Measurements from ENCODE around the gene GRXCR1. TPM values are rescaled to one million over a fixed set of nuclear protein-coding genes. Genes with fewer than 3 reads are reported as not detected.

The GRXCR1 gene
- polyA plus RNA-seq: not detected

DNA sequence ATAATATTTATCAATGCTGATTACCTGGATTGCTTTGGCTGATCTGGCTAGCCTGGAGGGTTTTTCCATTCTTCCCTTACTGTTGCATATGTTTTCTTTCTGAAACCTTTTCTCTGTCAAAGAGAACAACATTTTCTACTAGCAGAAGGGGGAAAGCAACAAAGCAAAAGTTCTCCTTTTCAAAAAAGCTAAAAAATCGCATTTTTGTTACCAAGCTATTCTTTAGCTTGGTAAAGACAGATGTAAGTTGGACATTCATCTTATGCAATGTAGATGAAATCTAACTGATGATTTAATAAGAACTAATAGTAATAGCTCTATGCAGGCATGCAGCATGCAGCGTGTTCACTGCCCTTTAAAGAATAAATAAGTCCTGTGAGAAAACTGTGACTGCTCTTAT, at the start of gene GRXCR1:
Gene GRXCR1, plus strand, starts transcription at position 301 of the 400 bp plus-strand sequence. CDS start 554 bp downstream, outside the sequence.
- 60 to 82% (median 76%) methylated on average over 2 of the region's 2 CpGs for WGBS, 3 donors
- H3K27ac ChIP-seq (ENCODE audit: low read depth, low read length): no peak within 1 kb of the TSS

GRCh38 chr4:42843694-42844093, 48.8 kb upstream of the GRXCR1 start:
- 60 to 88% (median 76%) methylated on average over 2 of the region's 2 CpGs for WGBS, 3 donors
- H3K27ac ChIP-seq (ENCODE audit: low read depth, low read length): no peak overlapping the region

DNA sequence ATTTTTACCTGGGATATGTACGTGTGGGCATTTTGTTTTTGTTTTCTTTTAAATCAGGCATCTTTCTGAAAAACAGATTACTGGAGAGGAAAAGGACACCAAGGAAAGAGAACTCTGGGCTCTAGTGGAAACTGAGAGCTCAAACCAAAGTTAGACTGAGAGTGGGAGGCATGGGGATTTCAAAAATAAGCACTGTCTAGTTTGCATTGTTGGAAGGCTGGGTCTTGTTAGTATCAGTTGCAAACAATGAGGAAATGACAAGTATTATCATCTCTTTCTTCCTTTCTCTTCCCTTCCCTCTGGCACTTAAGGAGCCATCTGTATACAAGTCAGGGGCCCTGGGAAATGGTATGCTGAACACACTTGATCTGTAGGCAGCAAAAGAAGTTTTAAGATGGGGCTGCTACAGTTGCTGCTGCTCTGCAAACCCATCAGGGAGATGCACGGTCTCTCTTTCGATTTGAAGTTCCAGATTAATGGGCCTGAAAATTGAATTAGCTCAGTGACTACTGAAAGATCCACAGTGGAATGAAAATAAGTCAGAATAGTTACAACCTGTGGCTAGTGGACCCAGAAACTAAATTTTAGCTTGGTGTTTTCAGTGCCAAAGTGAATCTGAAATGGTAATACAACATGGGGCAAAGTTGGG, 48.0 kb upstream of the GRXCR1 start:
- 76 to 80% (median 76%) methylated on average over 3 of the region's 3 CpGs for WGBS, 3 donors
- H3K27ac ChIP-seq (ENCODE audit: low read depth, low read length): no peak overlapping the region

- 12 to 22% (median 13%) methylated on average over 1 of the region's 1 CpG for WGBS, 3 donors
- H3K27ac ChIP-seq (ENCODE audit: low read depth, low read length): no peak overlapping the region
Observed at GRCh38 chr4:42845586-42845985, 46.9 kb upstream of the GRXCR1 start.

- no peak overlapping the region for H3K27ac ChIP-seq (ENCODE audit: low read depth, low read length)
Observed at GRCh38 chr4:42855779-42856178, 36.7 kb upstream of the GRXCR1 start.

GRCh38 chr4:42865572-42866189, 26.8 kb upstream of the GRXCR1 start:
- H3K27ac ChIP-seq (ENCODE audit: low read depth, low read length): no peak overlapping the region
- 14 to 22% (median 16%) methylated on average over 3 of the region's 3 CpGs for WGBS, 3 donors

DNA sequence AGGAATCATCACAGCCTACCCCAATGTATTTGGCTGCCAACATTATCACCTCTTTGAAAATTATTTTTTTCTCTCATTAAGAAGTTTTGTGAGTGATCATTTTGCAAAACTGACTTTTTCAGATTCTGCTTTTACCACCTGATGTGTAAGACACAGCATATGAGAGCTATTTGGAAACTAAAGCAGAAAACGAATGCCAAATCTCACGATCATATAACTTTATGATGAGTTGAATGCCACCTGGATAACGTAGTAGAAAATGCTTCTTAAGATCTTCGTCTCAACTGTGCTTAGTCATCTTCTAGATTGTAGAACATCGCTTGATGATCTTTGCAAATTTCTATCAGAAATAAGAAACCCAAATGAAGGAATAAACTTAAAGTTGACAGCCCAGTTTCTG, 21.3 kb upstream of the GRXCR1 start:
- H3K27ac ChIP-seq (ENCODE audit: low read depth, low read length): no peak overlapping the region
- WGBS, 3 donors: 54 to 73% (median 68%) methylated on average over 5 of the region's 5 CpGs

DNA sequence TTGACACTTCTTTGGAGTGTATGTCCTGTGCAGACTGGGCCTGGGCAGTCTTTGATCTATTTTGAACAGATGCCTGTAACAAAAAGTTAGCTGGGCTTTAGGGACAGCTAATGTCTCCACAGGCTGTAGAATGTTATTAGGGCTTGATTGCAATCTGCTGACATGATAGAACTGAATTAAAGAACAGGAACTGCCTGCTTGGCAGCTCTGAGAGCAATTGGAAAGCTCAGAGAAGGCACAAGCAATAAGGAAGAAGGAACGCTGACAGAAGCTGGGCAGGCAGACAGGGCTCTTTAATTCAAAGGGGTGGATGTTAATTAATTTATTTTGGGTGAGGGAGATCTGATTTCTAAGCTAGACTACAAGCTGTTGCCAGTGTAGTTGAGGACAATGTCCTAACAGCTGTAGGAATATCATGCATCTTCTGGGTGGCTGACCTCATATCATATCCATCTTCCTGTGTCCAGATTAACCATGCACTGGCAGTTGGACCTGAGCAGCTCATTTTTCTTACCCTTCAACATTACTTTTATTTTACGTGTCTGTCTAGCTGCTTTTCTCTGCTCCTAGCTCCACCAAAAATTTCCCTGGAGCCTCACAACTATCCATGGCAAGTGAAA, 20.7 kb upstream of the GRXCR1 start:
- H3K27ac ChIP-seq (ENCODE audit: low read depth, low read length): no peak overlapping the region
- 14 to 40% (median 38%) methylated on average over 2 of the region's 2 CpGs for WGBS, 3 donors

DNA sequence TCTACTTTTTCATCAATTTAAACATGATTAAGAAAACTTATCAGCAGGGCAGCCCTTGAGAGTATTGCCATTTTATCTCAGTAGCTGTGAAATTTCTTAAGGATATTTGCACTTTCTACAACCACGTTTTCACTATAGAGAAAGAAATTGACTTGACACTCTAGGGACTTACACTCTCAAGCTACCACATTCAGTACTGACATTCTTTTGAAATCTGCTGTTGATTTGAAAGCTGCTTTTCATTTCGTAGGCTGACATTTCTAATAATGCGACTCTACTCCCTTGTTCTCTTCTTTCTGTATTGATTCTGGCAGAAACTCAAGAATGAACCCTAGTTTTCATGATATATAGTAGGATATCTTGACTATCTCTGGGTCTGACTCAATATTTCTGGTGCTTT, 13.7 kb upstream of the GRXCR1 start:
- H3K27ac ChIP-seq (ENCODE audit: low read depth, low read length): no peak overlapping the region
- WGBS, 3 donors: 29 to 72% (median 69%) methylated on average over 3 of the region's 3 CpGs

DNA sequence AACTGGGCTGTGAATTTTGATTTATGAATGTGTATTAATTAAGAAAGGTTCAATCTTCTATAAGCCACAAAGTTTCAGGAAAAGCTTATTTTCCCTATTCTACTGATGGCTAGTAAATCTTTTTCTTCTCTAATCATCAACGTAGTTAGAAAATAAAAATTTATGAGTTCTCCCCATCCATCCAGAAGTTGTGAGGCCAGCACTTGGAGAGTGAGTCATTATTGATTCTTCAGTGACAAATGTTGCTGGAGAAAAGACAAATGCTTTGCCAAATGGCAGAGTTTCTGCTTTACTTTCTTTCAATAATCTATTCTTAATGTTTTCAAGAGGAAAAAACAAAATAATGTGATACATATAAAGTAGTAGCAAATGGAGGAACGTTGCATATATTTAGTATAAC, 11.3 kb upstream of the GRXCR1 start:
- no peak overlapping the region for H3K27ac ChIP-seq (ENCODE audit: low read depth, low read length)
- WGBS, 3 donors: 30 to 54% (median 32%) methylated on average over 2 of the region's 2 CpGs

DNA sequence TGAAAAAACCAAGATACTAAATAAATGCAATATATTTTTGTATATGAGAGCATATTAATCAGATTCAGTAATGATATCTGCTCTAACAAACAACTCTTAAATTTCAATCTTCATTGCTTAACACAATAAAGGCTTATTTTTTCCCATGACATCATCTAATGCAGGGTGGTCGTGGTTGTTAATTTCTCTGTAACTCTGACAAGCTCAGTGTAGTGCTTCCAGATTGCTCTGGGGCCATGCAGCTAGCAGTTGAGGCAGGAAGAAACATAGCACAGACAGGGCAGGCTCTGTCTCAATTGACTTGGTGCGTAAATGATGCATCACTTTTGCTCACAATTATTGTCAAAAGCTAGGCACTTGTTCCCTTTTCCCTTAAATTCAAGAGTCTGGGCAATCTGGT, 869 bp upstream of the GRXCR1 start:
- 38 to 71% (median 70%) methylated on average over 2 of the region's 2 CpGs for WGBS, 3 donors
- no peak overlapping the region for H3K27ac ChIP-seq (ENCODE audit: low read depth, low read length)

- H3K27ac ChIP-seq (ENCODE audit: low read depth, low read length): no peak overlapping the region
Observed at GRCh38 chr4:42895452-42895851, 2.9 kb downstream of the GRXCR1 start.

DNA sequence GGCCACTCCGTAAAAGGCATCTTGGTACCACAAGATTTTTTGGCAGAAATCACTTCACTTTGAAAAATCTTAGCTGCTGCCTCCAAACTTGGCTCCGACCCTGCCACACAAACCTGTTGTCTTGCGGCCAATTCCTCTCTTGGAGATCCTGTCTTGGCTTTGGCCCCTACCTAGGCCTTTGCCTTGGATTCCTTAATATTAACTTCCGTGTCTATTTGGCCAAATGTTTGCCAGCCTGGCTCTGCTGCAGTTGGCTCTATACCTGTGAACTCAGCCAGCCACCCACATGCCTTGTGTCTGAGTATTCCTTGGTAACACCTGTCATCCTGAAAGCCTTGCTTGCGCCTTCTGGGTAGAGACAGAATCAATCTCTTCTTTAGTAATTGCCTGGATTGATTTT, 12.5 kb downstream of the GRXCR1 start:
- no peak overlapping the region for H3K27ac ChIP-seq (ENCODE audit: low read depth, low read length)
- WGBS, 3 donors: 71 to 88% (median 85%) methylated on average over 5 of the region's 5 CpGs

DNA sequence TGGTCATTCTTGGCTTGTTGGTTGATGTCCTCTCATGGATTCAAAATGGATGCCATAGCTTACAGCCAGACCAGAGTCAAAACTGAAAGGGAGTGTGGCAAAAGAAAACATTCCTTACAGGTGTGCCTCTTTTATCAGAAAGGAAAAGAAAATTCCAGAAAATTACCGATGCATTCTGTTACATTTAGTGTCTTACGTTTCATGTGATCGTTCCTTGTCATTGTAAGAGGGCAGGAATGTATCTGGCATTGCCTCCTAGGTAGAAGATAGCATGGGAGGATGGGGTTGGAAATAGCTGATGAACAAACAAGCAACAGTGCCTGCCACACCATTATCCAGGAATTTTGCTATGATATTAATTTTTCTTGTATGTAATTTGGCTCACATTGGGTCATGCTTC, 13.1 kb downstream of the GRXCR1 start:
- WGBS, 3 donors: 88 to 95% (median 91%) methylated on average over 3 of the region's 3 CpGs
- H3K27ac ChIP-seq (ENCODE audit: low read depth, low read length): no peak overlapping the region

DNA sequence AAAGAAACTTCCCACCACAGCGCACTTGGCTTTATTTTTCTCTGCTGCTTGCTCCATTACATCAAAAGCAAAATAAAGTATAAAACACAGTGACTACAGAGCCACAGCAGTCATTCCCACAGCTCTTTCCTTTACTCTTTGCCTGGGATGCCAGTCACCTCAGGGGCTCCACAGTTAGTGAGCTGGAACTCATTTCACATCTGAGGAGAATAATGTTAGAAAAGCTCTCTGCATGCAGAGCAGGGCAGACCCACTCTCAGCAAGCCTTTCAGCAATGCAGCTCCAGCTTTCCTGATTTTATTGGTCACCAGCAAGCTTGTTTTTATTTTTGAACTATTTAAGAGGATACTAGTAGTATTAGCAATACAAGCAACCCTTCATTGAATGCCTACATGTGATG, 13.8 kb downstream of the GRXCR1 start:
- H3K27ac ChIP-seq (ENCODE audit: low read depth, low read length): no peak overlapping the region
- 86 to 98% (median 94%) methylated on average over 1 of the region's 1 CpG for WGBS, 3 donors

DNA sequence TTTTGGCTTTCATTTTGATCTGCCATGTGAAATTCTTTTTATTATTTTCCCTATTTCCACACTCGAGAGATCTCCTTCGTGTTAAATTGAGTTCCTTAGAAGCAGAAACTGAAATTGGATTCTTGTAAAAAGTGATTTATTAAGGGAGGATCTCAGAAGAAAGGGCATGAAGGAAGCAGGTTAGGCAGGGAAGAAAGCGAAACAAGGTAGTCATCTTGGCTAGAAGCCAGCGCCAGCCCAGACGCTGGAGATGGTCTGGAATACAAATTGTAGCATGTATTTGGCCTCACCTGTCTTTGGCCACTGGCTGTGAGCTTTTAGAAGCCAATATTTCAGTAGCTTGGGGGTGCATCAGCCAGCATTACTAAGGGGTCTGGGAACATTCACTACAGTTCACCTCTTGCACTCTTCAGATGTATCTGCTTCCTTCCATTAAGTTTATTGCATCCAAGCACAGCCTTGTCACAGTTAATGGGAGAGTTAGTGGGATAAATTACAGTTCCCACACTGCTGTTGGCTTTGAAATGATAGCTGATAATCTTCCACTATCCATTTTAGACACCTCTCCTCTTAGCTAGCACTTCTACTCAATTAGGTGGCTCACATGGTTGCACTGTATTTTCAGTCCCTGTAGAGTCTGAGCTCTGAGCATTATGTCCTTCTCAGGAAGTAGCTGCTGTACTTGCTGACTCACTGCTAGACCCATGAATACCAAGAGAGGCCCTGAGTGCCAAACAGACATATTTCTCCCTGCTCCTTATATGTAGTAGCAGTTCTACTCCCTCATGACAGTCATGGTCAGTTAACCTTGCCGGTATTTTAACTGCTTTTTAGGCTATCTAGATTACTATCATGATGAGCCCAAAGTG, 14.6 kb downstream of the GRXCR1 start:
- no peak overlapping the region for H3K27ac ChIP-seq (ENCODE audit: low read depth, low read length)
- WGBS, 3 donors: 35 to 66% (median 51%) methylated on average over 6 of the region's 6 CpGs

- no peak overlapping the region for H3K27ac ChIP-seq (ENCODE audit: low read depth, low read length)
- WGBS, 3 donors: 72 to 84% (median 76%) methylated on average over 5 of the region's 5 CpGs
Observed at GRCh38 chr4:42910459-42910858, 17.9 kb downstream of the GRXCR1 start.

GRCh38 chr4:42914937-42915336, 22.4 kb downstream of the GRXCR1 start:
- 75 to 86% (median 85%) methylated on average over 4 of the region's 4 CpGs for WGBS, 3 donors
- H3K27ac ChIP-seq (ENCODE audit: low read depth, low read length): no peak overlapping the region

DNA sequence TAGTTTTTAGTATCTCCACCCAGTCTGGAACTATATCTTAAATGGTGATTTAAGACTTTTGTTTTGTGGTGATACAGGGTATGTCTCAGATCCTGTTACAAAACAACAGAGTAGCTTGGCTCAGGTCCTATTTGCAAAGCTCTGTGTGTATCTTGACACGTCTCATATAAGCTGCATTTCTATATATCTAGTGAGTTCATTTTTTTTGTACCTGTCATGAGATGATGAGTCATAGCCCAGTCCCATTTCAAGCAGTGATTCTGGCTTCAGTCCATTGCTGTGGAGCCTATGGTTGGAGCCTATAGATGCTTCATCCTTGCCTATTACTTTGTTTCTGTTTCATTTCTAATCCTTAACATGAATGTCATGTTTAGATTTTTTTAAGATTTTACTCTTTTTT, 23.0 kb downstream of the GRXCR1 start:
- no peak overlapping the region for H3K27ac ChIP-seq (ENCODE audit: low read depth, low read length)
- WGBS, 3 donors: 22 to 43% (median 34%) methylated on average over 1 of the region's 1 CpG

Data from adipose tissue (tissue), 3 donors.